ENCODE measurements around the gene ADAMTS18. TPM values are rescaled to one million over a fixed set of nuclear protein-coding genes. Genes with fewer than 3 reads are reported as not detected.

Gene ADAMTS18
- total RNA-seq, 1 experiment from 2014 or later: not detected

DNA sequence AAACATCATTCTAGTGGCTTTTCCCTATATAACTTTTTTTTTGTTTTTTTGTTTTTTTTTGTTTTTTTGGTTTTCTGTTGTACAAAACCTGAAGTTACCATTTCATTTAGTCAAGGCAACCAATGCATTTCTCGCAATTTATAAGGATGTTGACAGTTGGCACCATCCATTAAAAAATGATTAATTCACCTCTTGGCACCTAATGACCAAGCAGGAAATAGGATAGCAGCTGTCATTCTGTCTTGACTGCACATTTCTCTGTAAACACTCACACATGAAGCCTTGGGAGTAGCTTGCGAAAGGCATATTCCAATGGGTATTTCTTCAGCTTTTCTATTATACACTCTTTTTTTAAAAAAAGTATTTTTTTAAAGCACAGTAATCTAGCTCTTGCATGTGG, 158.2 kb downstream of the ADAMTS18 start:
- no peak overlapping the region for H3K4me2 ChIP-seq (ENCODE audit: low read length)
- ChIA-PET RAD21 (ENCODE audit: low non-redundant PET in 1 of 2, low total read pairs in 2 of 2, uncharacterized antibody in 2 of 2, unreplicated experiment in 2 of 2) (no interaction called here), CTCF (no interaction called here), POLR2A (no interaction called here)
- ATAC-seq: no peak
- TF ChIP-seq SIN3A (IDR thresholded peaks at IDR 0.05; ENCODE audit: low read depth) (no peak), YY1 (IDR thresholded peaks at IDR 0.05; ENCODE audit: extremely low read depth, insufficient replicate concordance, low read depth, low read length) (no peak), EZH2 (IDR thresholded peaks at IDR 0.05) (no peak), EGR1 (IDR thresholded peaks at IDR 0.05; ENCODE audit: low read depth) (no peak), JUND (IDR thresholded peaks at IDR 0.05) (no peak), RAD21 (IDR thresholded peaks at IDR 0.05; ENCODE audit: low read depth) (no peak), ELF1 (IDR thresholded peaks at IDR 0.05; ENCODE audit: borderline replicate concordance, low read depth) (no peak), TCF7L2 (IDR thresholded peaks at IDR 0.05; ENCODE audit: borderline replicate concordance, extremely low read depth, insufficient read depth, insufficient read length) (no peak), CEBPB (IDR thresholded peaks at IDR 0.05; ENCODE audit: low read depth) (no peak), MAX (IDR thresholded peaks at IDR 0.05) (no peak), ZFX (IDR thresholded peaks at IDR 0.05) (no peak), POLR2AphosphoS5 (IDR thresholded peaks at IDR 0.05; ENCODE audit: low read depth, low read length) (no peak), SRF (IDR thresholded peaks at IDR 0.05; ENCODE audit: low read depth) (no peak), ZNF274 (IDR thresholded peaks at IDR 0.05; ENCODE audit: low read depth, low read length) (no peak)
- TF ChIP-seq, protein P1, sequence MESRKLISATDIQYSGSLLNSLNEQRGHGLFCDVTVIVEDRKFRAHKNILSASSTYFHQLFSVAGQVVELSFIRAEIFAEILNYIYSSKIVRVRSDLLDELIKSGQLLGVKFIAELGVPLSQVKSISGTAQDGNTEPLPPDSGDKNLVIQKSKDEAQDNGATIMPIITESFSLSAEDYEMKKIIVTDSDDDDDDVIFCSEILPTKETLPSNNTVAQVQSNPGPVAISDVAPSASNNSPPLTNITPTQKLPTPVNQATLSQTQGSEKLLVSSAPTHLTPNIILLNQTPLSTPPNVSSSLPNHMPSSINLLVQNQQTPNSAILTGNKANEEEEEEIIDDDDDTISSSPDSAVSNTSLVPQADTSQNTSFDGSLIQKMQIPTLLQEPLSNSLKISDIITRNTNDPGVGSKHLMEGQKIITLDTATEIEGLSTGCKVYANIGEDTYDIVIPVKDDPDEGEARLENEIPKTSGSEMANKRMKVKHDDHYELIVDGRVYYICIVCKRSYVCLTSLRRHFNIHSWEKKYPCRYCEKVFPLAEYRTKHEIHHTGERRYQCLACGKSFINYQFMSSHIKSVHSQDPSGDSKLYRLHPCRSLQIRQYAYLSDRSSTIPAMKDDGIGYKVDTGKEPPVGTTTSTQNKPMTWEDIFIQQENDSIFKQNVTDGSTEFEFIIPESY (IDR thresholded peaks at IDR 0.05; ENCODE audit: extremely low read depth, insufficient replicate concordance, low read length): no peak
- TF ChIP-seq, protein P2, sequence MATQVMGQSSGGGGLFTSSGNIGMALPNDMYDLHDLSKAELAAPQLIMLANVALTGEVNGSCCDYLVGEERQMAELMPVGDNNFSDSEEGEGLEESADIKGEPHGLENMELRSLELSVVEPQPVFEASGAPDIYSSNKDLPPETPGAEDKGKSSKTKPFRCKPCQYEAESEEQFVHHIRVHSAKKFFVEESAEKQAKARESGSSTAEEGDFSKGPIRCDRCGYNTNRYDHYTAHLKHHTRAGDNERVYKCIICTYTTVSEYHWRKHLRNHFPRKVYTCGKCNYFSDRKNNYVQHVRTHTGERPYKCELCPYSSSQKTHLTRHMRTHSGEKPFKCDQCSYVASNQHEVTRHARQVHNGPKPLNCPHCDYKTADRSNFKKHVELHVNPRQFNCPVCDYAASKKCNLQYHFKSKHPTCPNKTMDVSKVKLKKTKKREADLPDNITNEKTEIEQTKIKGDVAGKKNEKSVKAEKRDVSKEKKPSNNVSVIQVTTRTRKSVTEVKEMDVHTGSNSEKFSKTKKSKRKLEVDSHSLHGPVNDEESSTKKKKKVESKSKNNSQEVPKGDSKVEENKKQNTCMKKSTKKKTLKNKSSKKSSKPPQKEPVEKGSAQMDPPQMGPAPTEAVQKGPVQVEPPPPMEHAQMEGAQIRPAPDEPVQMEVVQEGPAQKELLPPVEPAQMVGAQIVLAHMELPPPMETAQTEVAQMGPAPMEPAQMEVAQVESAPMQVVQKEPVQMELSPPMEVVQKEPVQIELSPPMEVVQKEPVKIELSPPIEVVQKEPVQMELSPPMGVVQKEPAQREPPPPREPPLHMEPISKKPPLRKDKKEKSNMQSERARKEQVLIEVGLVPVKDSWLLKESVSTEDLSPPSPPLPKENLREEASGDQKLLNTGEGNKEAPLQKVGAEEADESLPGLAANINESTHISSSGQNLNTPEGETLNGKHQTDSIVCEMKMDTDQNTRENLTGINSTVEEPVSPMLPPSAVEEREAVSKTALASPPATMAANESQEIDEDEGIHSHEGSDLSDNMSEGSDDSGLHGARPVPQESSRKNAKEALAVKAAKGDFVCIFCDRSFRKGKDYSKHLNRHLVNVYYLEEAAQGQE (IDR thresholded peaks at IDR 0.05; ENCODE audit: low read depth): no peak
- TF ChIP-seq, protein P3, sequence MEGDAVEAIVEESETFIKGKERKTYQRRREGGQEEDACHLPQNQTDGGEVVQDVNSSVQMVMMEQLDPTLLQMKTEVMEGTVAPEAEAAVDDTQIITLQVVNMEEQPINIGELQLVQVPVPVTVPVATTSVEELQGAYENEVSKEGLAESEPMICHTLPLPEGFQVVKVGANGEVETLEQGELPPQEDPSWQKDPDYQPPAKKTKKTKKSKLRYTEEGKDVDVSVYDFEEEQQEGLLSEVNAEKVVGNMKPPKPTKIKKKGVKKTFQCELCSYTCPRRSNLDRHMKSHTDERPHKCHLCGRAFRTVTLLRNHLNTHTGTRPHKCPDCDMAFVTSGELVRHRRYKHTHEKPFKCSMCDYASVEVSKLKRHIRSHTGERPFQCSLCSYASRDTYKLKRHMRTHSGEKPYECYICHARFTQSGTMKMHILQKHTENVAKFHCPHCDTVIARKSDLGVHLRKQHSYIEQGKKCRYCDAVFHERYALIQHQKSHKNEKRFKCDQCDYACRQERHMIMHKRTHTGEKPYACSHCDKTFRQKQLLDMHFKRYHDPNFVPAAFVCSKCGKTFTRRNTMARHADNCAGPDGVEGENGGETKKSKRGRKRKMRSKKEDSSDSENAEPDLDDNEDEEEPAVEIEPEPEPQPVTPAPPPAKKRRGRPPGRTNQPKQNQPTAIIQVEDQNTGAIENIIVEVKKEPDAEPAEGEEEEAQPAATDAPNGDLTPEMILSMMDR (IDR thresholded peaks at IDR 0.05 in 2 of 3, conservative IDR thresholded peaks at IDR 0.05 in 1 of 3; ENCODE audit: borderline replicate concordance in 1 of 3, insufficient read depth in 1 of 3, low read depth in 2 of 3, low read length in 2 of 3): no peak
- TF ChIP-seq, protein P4, sequence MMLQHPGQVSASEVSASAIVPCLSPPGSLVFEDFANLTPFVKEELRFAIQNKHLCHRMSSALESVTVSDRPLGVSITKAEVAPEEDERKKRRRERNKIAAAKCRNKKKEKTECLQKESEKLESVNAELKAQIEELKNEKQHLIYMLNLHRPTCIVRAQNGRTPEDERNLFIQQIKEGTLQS (IDR thresholded peaks at IDR 0.05): no peak
- H3K4me3 ChIP-seq (replicated peaks in 1 of 2; ENCODE audit: low read depth in 1 of 2, low read length in 2 of 2): no peak overlapping the region
- H3K27ac ChIP-seq (ENCODE audit: low read depth, low read length): no peak overlapping the region
- no TSS peak for BruUV-seq (replicated peaks)
- H3K27me3 ChIP-seq (ENCODE audit: insufficient read depth, low read length): peaks cover 5% of the 10 kb centered on the region
- no peaks in the 10 kb centered on the region for H3K9me3 ChIP-seq (ENCODE audit: control insufficient read depth in 1 of 2, insufficient read depth in 1 of 2, low read depth in 1 of 2, low read length in 2 of 2)
- no peaks in the 10 kb centered on the region for H3K4me1 ChIP-seq (ENCODE audit: control insufficient read depth in 1 of 2, insufficient read depth in 2 of 2, low read length in 2 of 2)
- H4K20me1 ChIP-seq (ENCODE audit: insufficient read depth): no peaks in the 10 kb centered on the region
- no peak overlapping the region for H2AFZ ChIP-seq (ENCODE audit: low read depth, low read length, poor library complexity, severe bottlenecking)
- H3K9ac ChIP-seq (ENCODE audit: low read length): no peak overlapping the region
- intact Hi-C loops (cut with micrococcal nuclease): no loop called here
- no peaks in the 10 kb centered on the region for H3K9me2 ChIP-seq (ENCODE audit: insufficient read depth)
- no peak for DNase-seq (ENCODE audit: low read depth, low spot score)
- H3K36me3 ChIP-seq (ENCODE audit: control insufficient read depth in 1 of 2, insufficient read depth in 2 of 2, low read length in 2 of 2): no peaks in the 10 kb centered on the region
- no peaks in the 10 kb centered on the region for H3K79me2 ChIP-seq (ENCODE audit: insufficient read depth, low read length)
